Lung microvascular endothelial cell (primary cell): Measurements from ENCODE around the gene POLE. TPM values are rescaled to one million over a fixed set of nuclear protein-coding genes. Genes with fewer than 3 reads are reported as not detected.

Source experiments
- DNase-seq, 2 donors: peaks; one replicate each; pipeline versions ENCODE4 v3.0.0 to v3.0.0-alpha.2; 2010; ENCODE audit warnings: low read depth in 2 of 2
- total RNA-seq: library from RNA; depleted of rRNA; stranded (reverse); fragments of >200 nt; gene quantifications from 2 replicates; pipeline ENCODE4 v1.2.1, GENCODE V29; 2014

POLE gene
- total RNA-seq, 1 donor from 2014 or later, result 27.4 TPM

- DNase-seq, result peak in 1 of 2 donors; percentile 30
These were observed 105.1 kb downstream of the POLE start for GRCh38 chr12:132582058-132582420.

- no peak for DNase-seq
These were observed 105.6 kb downstream of the POLE start for GRCh38 chr12:132581348-132582057.

DNA sequence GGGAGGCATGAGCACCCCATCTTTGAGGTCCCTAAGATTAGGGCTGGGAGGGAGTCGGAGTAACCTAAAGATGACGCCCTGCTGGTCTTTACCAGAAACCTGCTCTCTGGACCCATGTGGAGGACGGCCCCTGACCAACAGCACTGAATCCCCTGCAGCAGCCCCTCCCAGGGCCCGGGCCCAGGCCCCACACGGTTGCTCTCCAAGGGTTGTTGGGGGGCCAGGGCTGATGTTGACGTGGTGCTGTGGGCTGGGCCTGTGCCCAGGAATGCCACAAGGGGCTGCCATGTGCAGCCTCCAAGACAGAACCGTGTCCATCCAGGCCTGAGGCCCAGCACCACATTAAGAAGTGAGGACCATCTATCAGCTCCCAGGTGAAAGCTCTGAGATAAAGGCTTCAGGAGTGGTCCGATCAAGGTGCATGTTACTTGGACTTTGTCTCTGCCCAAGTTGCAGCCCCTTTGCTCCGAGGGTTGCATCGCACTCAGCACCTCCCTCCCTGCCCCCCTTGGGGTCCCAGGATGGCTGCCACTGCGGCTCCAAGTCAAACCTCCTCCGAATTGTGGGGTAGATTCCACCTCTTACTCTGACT lies 106.3 kb downstream of the POLE start:
- DNase-seq, result no peak

DNA sequence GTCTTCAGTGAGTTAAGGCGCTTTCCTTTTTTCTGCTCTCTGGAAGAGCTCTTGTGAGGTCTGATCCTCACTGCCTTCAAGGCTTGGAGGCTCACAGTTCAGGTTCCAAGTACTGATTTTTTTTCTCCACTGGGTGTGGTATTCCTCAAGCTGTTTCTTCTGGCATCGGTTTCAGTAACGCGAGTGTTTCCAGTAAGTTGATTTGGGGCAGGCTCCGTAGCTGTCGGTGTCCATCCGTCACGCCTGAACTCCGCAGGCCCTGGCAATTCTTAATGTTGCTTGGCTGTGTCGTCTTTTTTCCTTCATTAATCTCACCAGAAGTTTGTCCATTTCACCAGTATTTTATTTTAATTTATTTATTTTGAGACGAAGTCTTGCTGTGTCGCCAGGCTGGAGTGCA lies 107.4 kb downstream of the POLE start:
- DNase-seq, result no peak

DNA sequence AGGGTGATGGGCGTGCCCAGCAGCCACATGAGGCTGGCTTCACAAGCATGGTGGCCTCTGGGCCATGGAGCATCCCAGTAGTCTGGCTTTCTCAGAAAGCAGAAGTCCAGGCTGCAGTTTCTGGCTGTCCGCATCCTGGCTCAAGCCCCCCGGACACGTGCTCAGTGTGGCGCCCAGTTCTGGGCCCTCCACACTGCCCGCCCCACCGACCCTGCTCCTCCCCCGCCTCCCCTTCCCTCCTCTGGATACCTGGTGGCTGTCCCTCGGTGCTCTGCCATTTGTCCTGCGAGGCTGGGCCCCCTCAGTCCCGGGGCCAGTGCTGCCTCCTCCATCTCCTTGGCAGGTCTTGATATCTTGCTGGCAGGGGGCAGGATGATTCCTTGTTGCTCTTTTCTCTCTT lies 108.3 kb downstream of the POLE start:
- DNase-seq, result no peak

DNA sequence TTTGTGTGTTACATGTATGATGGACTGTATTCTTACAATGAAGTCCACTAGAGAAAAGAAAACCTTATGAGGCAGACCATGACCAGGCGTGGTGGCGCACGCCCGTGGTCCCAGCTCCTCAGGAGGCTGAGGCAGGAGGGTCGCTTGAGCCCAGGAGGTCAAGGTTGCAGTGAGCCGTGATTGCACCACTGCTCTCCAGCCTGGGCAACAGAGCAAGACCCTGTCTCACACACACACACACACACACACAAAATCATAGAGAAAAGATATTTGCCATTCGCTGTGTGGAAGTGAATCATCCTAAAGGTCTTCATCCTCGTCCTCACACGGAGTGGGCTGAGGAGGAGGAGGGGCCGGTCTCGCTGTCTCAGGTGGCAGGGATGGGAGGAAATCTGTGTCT lies 109.0 kb downstream of the POLE start:
- no peak for DNase-seq

- no peak for DNase-seq
These were observed 109.8 kb downstream of the POLE start for GRCh38 chr12:132577191-132577920.

- DNase-seq, result no peak
These were observed 110.4 kb downstream of the POLE start for GRCh38 chr12:132576701-132577100.

DNA sequence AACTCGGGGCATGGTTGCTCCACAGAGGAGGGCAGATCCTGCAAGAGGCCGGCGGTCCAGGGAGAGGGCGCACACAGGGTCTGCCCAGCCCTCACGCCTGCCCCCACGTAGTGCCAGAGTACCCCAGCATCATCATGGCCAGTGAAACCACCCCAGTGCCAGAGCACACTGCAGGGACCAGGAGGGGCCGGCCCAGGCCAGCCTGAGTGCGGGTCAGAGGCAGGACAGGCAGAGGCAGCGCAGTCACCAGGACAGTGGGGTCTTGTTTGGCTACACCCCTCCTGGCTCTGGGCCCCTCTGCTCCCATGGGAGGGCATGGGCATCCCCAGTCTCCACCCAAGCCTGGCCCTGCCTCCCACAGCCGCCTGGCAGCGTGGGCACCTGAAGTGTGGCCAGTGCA lies 111.5 kb downstream of the POLE start:
- DNase-seq, result no peak

- DNase-seq, result no peak
These were observed 112.7 kb downstream of the POLE start for GRCh38 chr12:132574271-132574996.

Other genes starting within 250 kb of the POLE start
- 3.6 and 7.2 TPM in 2 replicates for gene FBRSL1, start 197.2 kb downstream of the POLE start, total RNA-seq
- gene LRCOL1, start 76.8 kb downstream of the POLE start, total RNA-seq, result 1.3 and 2.2 TPM in 2 replicates
- gene P2RX2, start 68.6 kb downstream of the POLE start, total RNA-seq, result not detected in 2 replicates
- 21.4 and 38.7 TPM in 2 replicates for gene PXMP2, start 245 bp upstream of the POLE start, total RNA-seq
- 32.3 and 33.9 TPM in 2 replicates for gene PGAM5, start 23.5 kb upstream of the POLE start, total RNA-seq
- 31.6 and 34.5 TPM in 2 replicates for gene ANKLE2, start 74.5 kb upstream of the POLE start, total RNA-seq
- 41.6 and 70.0 TPM in 2 replicates for gene GOLGA3, start 141.5 kb upstream of the POLE start, total RNA-seq
- 31.4 and 35.7 TPM in 2 replicates for gene CHFR, start 200.3 kb upstream of the POLE start, total RNA-seq